Measurements from ENCODE around the gene DIPK1C.

The DIPK1C gene

GRCh38 chr18:74420926-74421325, 36.2 kb downstream of the DIPK1C start:
- Histone ChIP-seq H3K36me3 (ENCODE audit: insufficient read depth, low read length) (no peaks in the 10 kb centered on the region), H4K20me1 (ENCODE audit: insufficient read depth, low read length, poor library complexity, severe bottlenecking) (no peaks in the 10 kb centered on the region), H3K9ac (ENCODE audit: low read depth, low read length, poor library complexity, severe bottlenecking) (no peak overlapping the region), H3K27me3 (ENCODE audit: insufficient read depth, low read length, poor library complexity, severe bottlenecking) (no peaks in the 10 kb centered on the region), H3K4me3 (ENCODE audit: low read length, poor library complexity, severe bottlenecking) (no peak overlapping the region), H3K4me1 (ENCODE audit: insufficient read depth, low read length, poor library complexity, severe bottlenecking) (no peaks in the 10 kb centered on the region), H3K79me2 (ENCODE audit: insufficient read depth, low read length) (no peaks in the 10 kb centered on the region), H3K9me3 (ENCODE audit: insufficient read depth, low read depth, low read length) (0 out of 2 replicates have a peak, but pooled peaks cover 4% of the 10 kb centered on the region), H3F3A (ENCODE audit: low read depth) (no peaks in the 10 kb centered on the region), H2AFZ (ENCODE audit: low read length) (no peak overlapping the region), H3K9me2 (replicated peaks; ENCODE audit: low read depth, low read length) (no peaks in the 10 kb centered on the region), H3K4me2 (ENCODE audit: low read depth, low read length, poor library complexity, severe bottlenecking) (no peak overlapping the region)
- TF ChIP-seq EZH2phosphoT487 (IDR thresholded peaks at IDR 0.05; ENCODE audit: borderline replicate concordance): no peak

- no peaks in the 10 kb centered on the region for H3K36me3 ChIP-seq (ENCODE audit: insufficient read depth, low read length)
- no peak overlapping the region for H3K4me2 ChIP-seq (ENCODE audit: low read depth, low read length, poor library complexity, severe bottlenecking)
- H3K9ac ChIP-seq (ENCODE audit: low read depth, low read length, poor library complexity, severe bottlenecking): no peak overlapping the region
- no peak overlapping the region for H3K4me3 ChIP-seq (ENCODE audit: low read length, poor library complexity, severe bottlenecking)
- H3K4me1 ChIP-seq (ENCODE audit: insufficient read depth, low read length, poor library complexity, severe bottlenecking): no peaks in the 10 kb centered on the region
- H3F3A ChIP-seq (ENCODE audit: low read depth): no peaks in the 10 kb centered on the region
- H3K79me2 ChIP-seq (ENCODE audit: insufficient read depth, low read length): no peaks in the 10 kb centered on the region
- no peaks in the 10 kb centered on the region for H3K27me3 ChIP-seq (ENCODE audit: insufficient read depth, low read length, poor library complexity, severe bottlenecking)
- H3K9me2 ChIP-seq (replicated peaks; ENCODE audit: low read depth, low read length): no peaks in the 10 kb centered on the region
- H4K20me1 ChIP-seq (ENCODE audit: insufficient read depth, low read length, poor library complexity, severe bottlenecking): no peaks in the 10 kb centered on the region
- TF ChIP-seq EZH2phosphoT487 (IDR thresholded peaks at IDR 0.05; ENCODE audit: borderline replicate concordance) (no peak), CTCF (conservative IDR thresholded peaks at IDR 0.05; ENCODE audit: low read length) (no peak)
- 0 out of 2 replicates have a peak, but pooled peaks cover 4% of the 10 kb centered on the region for H3K9me3 ChIP-seq (ENCODE audit: insufficient read depth, low read depth, low read length)
- no peak overlapping the region for H2AFZ ChIP-seq (ENCODE audit: low read length)
These were observed 36.6 kb downstream of the DIPK1C start for GRCh38 chr18:74420481-74420880.

GRCh38 chr18:74419761-74420160, 37.3 kb downstream of the DIPK1C start:
- H3K36me3 ChIP-seq (ENCODE audit: insufficient read depth, low read length): no peaks in the 10 kb centered on the region
- H3K27me3 ChIP-seq (ENCODE audit: insufficient read depth, low read length, poor library complexity, severe bottlenecking): no peaks in the 10 kb centered on the region

More at GRCh38 chr18:74419761-74420160, 37.3 kb downstream of the DIPK1C start:
- no peak overlapping the region for H3K4me2 ChIP-seq (ENCODE audit: low read depth, low read length, poor library complexity, severe bottlenecking)
- H3K4me3 ChIP-seq (ENCODE audit: low read length, poor library complexity, severe bottlenecking): no peak overlapping the region
- H3K9me3 ChIP-seq (ENCODE audit: insufficient read depth, low read depth, low read length): 0 out of 2 replicates have a peak, but pooled peaks cover 4% of the 10 kb centered on the region
- H3K9ac ChIP-seq (ENCODE audit: low read depth, low read length, poor library complexity, severe bottlenecking): no peak overlapping the region
- no peaks in the 10 kb centered on the region for H4K20me1 ChIP-seq (ENCODE audit: insufficient read depth, low read length, poor library complexity, severe bottlenecking)
- H3K9me2 ChIP-seq (replicated peaks; ENCODE audit: low read depth, low read length): no peaks in the 10 kb centered on the region
- H3F3A ChIP-seq (ENCODE audit: low read depth): no peaks in the 10 kb centered on the region
- no peaks in the 10 kb centered on the region for H3K79me2 ChIP-seq (ENCODE audit: insufficient read depth, low read length)
- no peaks in the 10 kb centered on the region for H3K4me1 ChIP-seq (ENCODE audit: insufficient read depth, low read length, poor library complexity, severe bottlenecking)
- H2AFZ ChIP-seq (ENCODE audit: low read length): no peak overlapping the region
- TF ChIP-seq EZH2phosphoT487 (IDR thresholded peaks at IDR 0.05; ENCODE audit: borderline replicate concordance): no peak
- no peak for TF ChIP-seq CTCF (conservative IDR thresholded peaks at IDR 0.05; ENCODE audit: low read length)
